ENCODE data around the gene TEF.

Gene TEF

DNA sequence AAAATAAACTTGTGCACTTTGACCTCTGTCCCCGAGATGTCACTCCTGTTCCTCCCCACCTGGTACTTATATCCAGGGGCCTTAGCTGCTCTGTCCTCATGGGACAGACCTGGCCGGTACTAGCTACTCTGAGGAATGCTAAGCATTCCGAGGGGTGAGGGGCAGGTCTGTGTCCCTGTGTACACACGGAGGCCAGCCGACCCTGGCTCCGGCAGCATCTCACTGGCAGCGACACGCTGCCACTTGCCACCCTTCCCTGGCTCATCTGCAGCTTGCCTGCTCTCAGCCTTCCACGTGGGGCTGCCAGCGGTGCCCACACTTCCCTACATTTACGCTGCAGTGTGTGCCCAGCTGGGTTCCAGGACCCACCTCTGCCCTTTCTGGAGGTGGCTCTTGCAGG lies 21.6 kb upstream of the TEF start:
- no peak overlapping the region for H3K4me3 ChIP-seq (ENCODE audit: low read length)
- TF ChIP-seq, protein P1, sequence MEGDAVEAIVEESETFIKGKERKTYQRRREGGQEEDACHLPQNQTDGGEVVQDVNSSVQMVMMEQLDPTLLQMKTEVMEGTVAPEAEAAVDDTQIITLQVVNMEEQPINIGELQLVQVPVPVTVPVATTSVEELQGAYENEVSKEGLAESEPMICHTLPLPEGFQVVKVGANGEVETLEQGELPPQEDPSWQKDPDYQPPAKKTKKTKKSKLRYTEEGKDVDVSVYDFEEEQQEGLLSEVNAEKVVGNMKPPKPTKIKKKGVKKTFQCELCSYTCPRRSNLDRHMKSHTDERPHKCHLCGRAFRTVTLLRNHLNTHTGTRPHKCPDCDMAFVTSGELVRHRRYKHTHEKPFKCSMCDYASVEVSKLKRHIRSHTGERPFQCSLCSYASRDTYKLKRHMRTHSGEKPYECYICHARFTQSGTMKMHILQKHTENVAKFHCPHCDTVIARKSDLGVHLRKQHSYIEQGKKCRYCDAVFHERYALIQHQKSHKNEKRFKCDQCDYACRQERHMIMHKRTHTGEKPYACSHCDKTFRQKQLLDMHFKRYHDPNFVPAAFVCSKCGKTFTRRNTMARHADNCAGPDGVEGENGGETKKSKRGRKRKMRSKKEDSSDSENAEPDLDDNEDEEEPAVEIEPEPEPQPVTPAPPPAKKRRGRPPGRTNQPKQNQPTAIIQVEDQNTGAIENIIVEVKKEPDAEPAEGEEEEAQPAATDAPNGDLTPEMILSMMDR (IDR thresholded peaks at IDR 0.05; ENCODE audit: insufficient read depth, low read depth, low read length, missing control alignments), result no peak
- no peak for DNase-seq (ENCODE audit: low read depth)

DNA sequence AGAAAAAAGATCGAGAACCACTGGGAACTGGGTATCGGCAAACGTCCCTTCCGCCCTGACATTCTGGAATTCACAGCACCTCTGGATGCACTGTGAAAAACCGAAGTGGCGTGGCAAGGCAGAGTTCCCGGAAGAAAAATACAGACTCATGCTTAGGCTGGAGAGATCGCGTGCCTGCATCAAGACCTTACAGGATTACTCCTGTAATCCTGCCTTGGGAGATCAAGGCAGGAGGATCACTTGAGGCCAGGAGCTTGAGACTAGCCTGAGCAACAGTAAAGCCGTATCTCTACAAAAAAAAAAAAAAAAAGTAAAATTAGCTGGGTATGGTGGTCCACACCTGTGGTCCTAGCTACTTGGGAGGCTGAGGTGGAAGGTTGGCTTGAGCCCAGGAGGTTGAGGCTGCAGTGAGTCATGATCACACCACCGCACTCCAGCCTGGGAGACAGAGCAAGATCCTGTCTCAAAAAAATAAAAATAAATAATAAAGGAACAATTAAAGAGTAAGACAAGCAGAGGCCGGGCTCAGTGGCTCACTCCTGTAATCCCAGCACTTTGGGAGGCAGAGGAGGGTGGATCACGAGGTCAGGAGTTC lies 19.9 kb upstream of the TEF start:
- H3K4me3 ChIP-seq (ENCODE audit: low read length), result no peak overlapping the region
- peak; percentile 16 for DNase-seq (ENCODE audit: low read depth)

DNA sequence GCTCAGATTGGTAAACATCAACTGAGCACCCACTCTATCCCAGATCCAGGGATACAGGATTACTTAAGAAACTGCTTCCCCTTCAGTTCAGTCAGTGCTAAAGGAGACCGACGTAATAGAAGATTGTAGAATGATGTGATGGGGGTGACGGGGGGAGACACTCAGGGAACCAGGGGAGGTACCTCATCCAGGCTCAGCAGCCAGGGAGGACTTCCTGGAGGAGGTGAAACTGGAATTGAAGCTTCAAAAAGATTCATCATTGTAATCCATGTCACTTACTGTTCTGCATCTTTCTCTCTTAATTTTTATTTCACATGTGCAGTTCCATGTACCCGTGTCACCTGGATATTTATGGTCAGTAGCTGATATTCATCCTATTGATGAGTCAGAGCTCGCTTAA lies 19.1 kb upstream of the TEF start:
- H3K4me3 ChIP-seq (ENCODE audit: low read length), result no peak overlapping the region
- TF ChIP-seq, protein P1 (IDR thresholded peaks at IDR 0.05; ENCODE audit: insufficient read depth, low read depth, low read length, missing control alignments), result no peak
- no peak for DNase-seq (ENCODE audit: low read depth)

More for the DNA sequence above, 19.9 kb upstream of the TEF start:
- TF ChIP-seq, protein P1 (IDR thresholded peaks at IDR 0.05; ENCODE audit: insufficient read depth, low read depth, low read length, missing control alignments), result no peak

DNA sequence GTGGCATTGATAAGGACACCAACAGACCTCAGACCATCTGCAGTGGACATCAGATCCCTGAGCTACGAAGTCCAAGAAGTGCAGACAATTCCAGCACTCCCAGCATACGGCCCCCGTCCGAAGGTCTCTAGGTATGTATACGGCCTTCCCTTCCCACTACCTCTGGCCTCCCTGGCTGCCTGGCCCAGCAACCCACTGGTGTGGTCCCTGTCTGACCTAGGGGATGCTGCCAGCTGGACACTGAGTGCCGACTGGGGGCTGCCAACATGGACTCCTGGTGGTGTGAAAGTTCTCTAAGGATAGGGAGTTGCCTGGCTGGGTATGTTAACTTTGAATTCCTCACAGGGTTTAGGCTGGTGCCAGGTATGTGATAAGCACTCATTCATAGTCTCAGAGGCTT lies 17.5 kb upstream of the TEF start:
- DNase-seq (ENCODE audit: low read depth), result no peak
- TF ChIP-seq, protein P1 (IDR thresholded peaks at IDR 0.05; ENCODE audit: insufficient read depth, low read depth, low read length, missing control alignments), result no peak
- H3K4me3 ChIP-seq (ENCODE audit: low read length), result no peak overlapping the region

DNA sequence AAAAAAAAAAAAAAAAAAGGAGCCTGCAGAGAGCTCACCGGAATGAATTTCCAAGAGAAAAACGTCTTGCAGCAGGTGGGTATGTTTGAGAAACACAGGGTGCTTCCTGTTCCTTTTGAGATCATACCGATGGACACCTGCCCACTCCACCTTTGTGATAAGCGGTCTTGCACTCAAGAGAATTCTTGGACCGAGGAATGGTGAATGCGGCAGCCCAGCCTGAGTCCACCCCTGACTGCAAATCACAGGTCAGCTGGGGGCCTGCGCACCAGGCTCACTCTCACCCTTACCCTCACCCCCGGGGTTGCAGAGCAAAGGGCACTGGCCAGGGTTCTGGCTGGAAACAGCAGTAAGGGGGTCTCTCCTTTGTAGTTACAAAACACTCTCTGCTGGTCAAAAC lies 16.8 kb upstream of the TEF start:
- no peak for DNase-seq (ENCODE audit: low read depth)
- H3K4me3 ChIP-seq (ENCODE audit: low read length), result no peak overlapping the region
- TF ChIP-seq, protein P1 (IDR thresholded peaks at IDR 0.05; ENCODE audit: insufficient read depth, low read depth, low read length, missing control alignments), result no peak

DNA sequence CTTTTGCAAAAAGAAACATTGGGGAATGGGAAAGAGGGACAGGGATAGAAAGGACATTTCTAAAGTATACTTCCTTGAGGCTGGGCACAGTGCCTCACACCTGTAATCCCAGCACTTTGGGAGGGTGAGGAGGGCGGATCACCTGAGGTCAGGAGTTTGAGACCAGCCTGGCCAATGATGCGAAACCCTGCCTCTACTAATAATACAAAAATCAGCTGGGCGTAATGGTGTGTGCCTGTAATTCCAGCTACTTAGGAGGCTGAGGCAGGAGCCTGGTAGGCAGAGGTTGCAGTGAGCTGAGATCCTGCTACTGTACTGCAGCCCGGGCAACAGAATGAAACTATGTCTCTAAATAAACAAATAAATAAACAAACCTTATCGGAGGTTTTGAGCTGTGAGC lies 16.3 kb upstream of the TEF start:
- no peak overlapping the region for H3K4me3 ChIP-seq (ENCODE audit: low read length)
- TF ChIP-seq, protein P1 (IDR thresholded peaks at IDR 0.05; ENCODE audit: insufficient read depth, low read depth, low read length, missing control alignments), result no peak
- DNase-seq (ENCODE audit: low read depth), result no peak

DNA sequence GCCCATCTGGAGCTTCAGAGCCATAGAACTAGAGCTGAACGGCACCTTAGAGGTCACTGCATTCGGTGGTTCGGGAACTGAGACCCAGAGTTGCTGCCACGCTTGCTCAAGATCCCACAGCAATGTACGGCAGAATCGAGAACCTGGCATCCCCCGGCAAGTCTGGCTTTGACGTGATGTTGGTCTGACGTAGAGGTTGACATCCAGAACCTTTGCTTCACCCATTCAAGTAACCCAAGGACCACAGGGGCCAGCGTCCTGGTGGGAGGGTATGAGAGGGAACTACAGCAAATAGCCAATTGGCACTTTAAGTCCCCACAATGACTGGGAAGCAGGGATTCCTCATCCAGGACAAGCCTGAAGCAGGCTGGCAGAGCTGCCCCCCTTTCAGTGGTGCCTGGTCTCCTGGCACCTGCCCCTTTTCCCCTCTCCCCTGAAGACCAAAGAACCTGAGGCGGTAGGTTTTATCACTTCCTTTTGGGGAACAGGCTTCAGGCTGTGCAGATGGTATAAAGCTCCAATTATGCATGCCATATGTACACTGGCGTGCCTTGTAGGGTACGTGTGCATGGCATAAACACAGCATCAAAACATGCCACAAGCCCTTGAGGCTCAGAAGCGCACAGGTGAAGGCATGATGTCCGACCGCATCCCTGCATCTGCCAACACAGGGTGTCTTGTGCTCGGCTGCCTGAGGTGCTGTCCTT lies 15.3 kb upstream of the TEF start:
- H3K4me3 ChIP-seq (ENCODE audit: low read length), result no peak overlapping the region
- DNase-seq (ENCODE audit: low read depth), result no peak
- TF ChIP-seq, protein P1 (IDR thresholded peaks at IDR 0.05; ENCODE audit: insufficient read depth, low read depth, low read length, missing control alignments), result no peak
